ENCODE results near the gene SRP68.
"Not testable (repeated sequence)": the region's sequence is repeated elsewhere in the genome, so short reads cannot be mapped to it uniquely, and the experiment has no call there.

The SRP68 gene

DNA sequence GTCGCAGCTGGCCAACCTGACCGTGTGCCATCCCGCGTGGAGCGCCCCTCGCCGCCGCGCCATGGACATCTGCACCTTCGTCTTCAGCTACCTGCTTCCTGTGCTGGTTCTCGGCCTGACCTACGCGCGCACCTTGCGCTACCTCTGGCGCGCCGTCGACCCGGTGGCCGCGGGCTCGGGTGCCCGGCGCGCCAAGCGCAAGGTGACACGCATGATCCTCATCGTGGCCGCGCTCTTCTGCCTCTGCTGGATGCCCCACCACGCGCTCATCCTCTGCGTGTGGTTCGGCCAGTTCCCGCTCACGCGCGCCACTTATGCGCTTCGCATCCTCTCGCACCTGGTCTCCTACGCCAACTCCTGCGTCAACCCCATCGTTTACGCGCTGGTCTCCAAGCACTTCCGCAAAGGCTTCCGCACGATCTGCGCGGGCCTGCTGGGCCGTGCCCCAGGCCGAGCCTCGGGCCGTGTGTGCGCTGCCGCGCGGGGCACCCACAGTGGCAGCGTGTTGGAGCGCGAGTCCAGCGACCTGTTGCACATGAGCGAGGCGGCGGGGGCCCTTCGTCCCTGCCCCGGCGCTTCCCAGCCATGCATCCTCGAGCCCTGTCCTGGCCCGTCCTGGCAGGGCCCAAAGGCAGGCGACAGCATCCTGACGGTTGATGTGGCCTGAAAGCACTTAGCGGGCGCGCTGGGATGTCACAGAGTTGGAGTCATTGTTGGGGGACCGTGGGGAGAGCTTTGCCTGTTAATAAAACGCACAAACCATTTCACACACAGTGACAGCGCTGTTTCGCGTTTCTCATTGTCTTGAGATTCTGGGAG, 4.7 kb upstream of the SRP68 start:
- no peak for DNase-seq

DNA sequence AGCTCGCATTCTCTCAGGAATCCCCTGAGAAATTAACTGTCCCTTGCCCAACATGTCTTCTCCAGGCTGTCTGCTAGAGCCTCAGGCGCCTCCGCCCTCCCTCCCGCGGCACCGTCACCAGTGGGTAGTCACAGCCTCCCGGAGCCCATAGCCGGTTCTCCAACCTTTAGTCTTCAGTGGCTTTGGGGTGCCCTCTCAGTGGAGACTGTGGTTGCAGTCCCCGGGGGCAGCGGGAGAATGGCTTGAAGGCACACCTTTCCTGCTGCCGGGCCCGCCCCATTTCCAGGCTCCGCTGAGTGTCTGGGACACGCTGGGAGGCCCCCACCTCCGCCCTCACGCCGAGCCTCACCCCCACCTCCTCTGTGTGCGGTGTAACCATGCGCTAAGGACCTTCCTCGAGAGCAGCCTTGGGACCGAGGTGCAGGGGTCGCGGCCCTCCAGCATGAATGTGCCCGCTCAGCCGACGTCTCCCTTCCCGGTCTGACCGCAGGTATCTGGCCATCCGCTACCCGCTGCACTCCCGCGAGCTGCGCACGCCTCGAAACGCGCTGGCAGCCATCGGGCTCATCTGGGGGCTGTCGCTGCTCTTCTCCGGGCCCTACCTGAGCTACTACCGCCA, 3.9 kb upstream of the SRP68 start:
- DNase-seq: no peak

DNA sequence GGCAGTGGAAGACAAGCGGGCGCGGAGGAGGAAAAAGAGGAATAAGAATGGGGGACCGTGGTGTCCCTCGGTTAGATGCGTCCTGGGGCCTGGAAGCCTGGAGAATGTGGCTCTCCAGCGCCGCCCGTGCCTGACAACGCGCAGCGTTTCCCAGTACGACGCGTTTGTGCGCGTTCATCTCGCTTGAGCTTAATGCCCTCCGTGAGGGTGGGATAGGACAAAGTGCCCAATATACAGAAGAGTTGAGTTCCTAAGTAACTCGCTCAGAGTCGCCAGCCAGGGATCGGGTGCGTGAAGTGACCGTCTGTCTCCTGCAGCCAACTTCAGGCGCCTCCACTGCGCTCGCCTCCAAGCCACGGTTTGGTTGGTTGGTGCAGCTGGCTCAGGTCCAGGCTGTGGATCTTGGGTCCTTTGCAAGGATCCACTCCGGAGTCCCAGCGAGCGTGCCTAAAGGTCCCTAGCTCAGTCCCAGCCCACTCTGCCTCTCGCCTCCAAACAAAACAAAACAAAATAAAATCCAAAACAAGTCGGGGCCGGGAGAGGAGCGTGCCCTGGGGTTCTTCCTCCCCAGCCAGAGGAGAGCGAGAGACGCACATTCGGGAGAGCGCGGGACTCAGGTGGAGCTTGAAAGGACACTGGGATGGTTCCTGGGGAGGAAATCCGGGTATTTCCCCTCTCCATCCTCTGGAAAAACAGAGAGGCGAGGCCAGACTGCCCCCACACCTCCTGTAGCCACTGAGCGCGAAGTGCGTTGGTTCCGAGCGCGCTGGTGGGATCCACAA, 3.2 kb upstream of the SRP68 start:
- no peak for DNase-seq

GRCh38 chr17:76074390-76075363, 2.4 kb upstream of the SRP68 start, which contains the start of gene GALR2:
Gene GALR2 (plus strand): TSS chr17:76074781. CDS start chr17:76074884, 103 bp downstream.
- DNase-seq: no peak

GRCh38 chr17:76071531-76072147, 678 bp downstream of the SRP68 start:
- no peak for DNase-seq

GRCh38 chr17:76065775-76066174, 6.5 kb downstream of the SRP68 start:
- no peak for DNase-seq

DNA sequence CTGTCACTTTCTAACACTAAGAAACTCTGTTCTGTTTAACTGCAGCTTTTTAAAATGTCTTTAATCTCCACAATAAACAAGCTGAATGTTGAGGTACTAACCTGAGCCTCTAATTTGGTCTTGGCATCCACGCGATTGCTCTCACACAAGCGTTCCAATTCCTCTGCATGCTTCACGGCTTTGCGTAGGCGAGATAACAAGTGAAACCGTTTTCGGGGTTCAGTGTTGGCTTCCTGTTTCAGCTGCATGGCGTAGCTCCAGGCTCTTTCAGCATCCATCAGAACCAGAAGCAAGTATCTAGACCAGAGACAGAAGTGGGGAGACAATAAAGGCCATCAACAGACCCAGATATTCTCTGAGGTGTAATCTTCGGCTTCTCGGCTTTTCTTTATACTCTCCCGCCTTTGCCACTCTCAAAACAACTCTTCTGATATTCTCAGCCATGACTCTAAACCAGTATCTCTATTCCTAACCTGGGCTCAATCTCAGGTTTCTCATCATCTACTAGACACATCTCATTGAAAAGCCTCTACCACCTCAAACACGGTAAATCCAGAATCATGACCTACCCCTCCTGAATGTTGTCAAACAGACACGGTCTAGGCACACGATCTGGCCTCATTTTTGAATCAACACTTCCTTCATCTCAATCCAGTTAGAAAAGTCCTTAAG, 8.3 kb downstream of the SRP68 start:
- no peak for DNase-seq

GRCh38 chr17:76058264-76058663, 14.1 kb downstream of the SRP68 start:
- not testable (repeated sequence) for DNase-seq

DNA sequence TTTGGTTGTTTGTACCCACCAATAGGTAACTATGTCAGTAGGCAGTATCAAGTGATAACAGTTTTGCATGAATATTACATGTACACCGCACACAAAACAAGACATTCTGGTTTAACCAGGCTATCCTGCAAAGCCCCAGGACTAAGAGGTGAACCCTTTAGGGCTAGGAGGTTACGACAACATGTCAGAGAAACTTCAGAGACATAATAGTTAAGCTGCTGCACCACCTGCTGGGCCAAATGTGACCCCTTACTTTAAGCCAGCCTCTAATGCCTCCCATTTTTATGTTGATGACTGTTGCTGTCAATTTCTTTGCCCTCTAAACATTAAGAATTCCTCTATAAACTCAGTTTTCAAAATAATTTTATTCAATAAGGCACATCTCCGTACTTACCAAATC, 15.4 kb downstream of the SRP68 start:
- DNase-seq: no peak

- no peak for DNase-seq
Measured at GRCh38 chr17:76054112-76054476, 18.2 kb downstream of the SRP68 start.

DNA sequence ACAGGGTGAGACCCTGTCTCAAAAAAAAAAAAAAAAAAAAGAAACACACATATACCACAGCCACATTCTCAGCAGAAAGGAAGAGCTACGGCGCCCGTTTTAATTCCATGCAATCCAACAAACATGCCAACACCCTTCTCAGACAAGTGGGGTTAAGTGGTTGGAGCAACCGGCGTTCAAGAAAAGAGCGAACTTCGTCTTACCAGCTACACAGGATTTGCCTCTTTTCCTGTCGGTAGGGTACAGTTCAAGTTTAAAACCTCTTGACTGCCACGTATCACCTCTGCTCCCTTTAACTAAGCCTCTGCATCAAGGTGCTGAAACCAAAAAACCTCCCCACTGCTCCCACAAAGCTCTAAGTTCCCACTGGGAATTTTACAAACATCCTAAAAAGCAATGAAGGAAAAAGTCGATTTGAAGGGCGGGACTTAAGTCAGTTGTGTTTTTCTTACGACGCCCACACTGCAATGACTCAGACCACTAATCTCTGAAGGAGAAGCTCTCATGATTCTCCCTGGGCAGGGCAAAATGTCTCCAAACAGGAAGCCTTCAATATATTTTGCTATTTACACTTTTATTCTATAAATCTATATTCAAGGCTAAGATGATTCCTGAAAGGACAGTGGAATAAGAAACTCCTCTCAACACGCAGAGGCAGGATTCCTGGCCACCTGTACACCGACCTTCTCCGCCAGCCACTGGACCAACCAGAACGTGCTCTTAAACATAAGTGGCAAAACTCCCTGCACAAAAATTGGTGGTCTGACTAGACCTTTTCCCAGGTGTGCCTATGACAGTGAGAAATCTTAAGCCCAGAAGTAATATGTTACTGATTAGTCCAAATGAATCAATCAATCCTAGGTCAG, 18.8 kb downstream of the SRP68 start:
- DNase-seq: no peak

DNA sequence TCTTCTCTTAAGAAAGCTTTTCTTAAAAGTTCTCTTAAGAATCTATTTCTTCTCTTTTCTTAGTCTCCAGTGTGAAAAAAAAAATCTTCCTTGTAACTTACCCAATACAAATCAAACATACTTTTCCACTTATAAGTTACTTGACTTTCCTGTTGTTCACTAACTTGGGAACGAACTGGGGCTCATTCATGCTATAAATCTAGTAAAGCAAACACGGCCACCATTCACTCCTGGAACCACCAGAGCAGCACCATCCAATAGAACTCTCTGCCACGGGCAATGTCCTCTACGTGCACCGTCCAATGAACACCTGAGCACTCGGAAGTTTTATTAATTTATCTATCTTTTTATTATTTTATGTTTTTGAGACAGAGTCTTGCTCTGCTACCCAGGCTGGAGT, 20.8 kb downstream of the SRP68 start:
- DNase-seq: no peak

- no peak for DNase-seq
Measured at GRCh38 chr17:76050538-76051467, 21.5 kb downstream of the SRP68 start.

DNA sequence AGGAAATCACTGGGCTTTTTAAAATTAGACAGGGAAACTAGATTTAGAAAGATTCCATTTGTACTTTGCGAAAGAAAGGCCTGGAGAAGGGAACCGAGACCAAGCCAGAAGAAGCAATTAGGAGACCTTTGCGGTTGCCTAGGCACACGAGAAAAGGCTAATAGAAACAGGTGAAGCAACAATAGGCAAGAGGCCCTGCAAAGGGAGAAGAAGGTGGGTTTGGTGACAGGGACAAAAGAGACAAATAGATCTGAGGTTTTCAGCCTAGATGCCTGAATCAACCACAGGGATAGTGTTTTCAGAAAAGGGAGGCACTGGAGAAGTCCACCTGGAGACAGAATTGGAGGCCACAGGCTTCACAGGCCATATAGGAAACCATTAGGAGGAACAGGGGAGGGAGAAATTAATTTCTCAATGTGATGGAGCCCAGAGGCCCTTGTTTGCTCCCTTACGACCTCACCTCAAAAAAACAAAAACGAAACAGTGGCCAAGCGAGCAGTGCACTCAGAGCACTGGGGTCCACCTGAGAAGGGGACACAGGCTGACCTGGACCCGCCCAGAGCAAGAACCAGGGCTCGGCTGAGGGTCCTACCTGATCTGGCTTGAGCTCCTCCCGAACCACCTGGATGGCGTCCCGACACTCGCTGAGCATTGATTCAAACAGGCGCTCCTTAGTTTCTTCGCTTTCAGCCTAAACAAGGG, 22.3 kb downstream of the SRP68 start:
- DNase-seq: no peak

- DNase-seq: no peak
Measured at GRCh38 chr17:76049239-76049638, 23.1 kb downstream of the SRP68 start.

- no peak for DNase-seq
Measured at GRCh38 chr17:76048711-76049110, 23.6 kb downstream of the SRP68 start.

GRCh38 chr17:76048025-76048605, 24.2 kb downstream of the SRP68 start:
- DNase-seq: no peak

GRCh38 chr17:76046064-76046463, 26.3 kb downstream of the SRP68 start:
- DNase-seq: no peak
